PC-9 (cell line): ENCODE measurements around the gene GALNT10.

Source experiments
- EZH2 ChIP-seq: fragments of 200-600 bp; sonication (generic); IDR thresholded peaks from 2 replicates; pipeline ENCODE4 v1.8.0; 2017; ENCODE audit warnings: antibody characterized with exemption, low read depth
- TF ChIP-seq, protein P1 (sequence below): fragments of 200-600 bp; sonication (generic); conservative IDR thresholded peaks from 2 replicates; pipeline ENCODE4 v1.6.1; 2017; ENCODE audit warnings: mixed run types, antibody characterized with exemption, mild to moderate bottlenecking, moderate library complexity

DNA sequence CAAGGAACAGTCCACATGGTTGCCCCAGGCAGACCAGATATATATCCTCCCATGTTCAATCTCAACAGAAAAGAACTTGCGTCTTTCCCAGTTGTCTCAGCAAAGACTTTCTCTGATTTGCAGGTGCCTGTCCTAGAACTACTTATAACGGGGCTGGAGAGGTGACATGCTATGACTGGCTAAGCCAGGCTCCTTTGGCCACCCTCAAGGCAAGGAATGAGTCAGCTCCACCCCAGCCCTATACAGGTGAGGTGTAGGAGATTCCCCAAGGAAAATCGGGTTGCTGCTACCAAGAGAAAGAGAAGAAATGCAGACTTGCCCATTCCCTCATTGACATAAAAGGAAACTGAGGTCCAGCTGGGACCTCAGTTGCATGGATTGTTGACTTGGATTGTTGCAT is 127.4 kb downstream of the GALNT10 start:
- TF ChIP-seq, protein P1, sequence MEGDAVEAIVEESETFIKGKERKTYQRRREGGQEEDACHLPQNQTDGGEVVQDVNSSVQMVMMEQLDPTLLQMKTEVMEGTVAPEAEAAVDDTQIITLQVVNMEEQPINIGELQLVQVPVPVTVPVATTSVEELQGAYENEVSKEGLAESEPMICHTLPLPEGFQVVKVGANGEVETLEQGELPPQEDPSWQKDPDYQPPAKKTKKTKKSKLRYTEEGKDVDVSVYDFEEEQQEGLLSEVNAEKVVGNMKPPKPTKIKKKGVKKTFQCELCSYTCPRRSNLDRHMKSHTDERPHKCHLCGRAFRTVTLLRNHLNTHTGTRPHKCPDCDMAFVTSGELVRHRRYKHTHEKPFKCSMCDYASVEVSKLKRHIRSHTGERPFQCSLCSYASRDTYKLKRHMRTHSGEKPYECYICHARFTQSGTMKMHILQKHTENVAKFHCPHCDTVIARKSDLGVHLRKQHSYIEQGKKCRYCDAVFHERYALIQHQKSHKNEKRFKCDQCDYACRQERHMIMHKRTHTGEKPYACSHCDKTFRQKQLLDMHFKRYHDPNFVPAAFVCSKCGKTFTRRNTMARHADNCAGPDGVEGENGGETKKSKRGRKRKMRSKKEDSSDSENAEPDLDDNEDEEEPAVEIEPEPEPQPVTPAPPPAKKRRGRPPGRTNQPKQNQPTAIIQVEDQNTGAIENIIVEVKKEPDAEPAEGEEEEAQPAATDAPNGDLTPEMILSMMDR, result no peak
- no peak for TF ChIP-seq EZH2
